H9 (cell line): ENCODE results near the gene RPS6KA4. TPM values are rescaled to one million over a fixed set of nuclear protein-coding genes. Genes with fewer than 3 reads are reported as not detected.

Experiments used
- DNase-seq: peaks from one replicate; pipeline ENCODE4 v3.0.0-alpha.2; 2017
- H2AFZ ChIP-seq: one replicate; pipeline ENCODE4 v1.6.1; 2013; ENCODE audit warnings: mild to moderate bottlenecking, low read length, control low read depth, moderate library complexity
- H2AK5ac ChIP-seq: 2 replicates; pipeline ENCODE4 v1.6.1; 2013; ENCODE audit warnings: low read length, control low read depth, mixed read lengths; ENCODE audit not compliant: insufficient read length
- H2BK120ac ChIP-seq: one replicate; pipeline ENCODE4 v1.6.1; 2013; ENCODE audit warnings: low read depth, mild to moderate bottlenecking, low read length, control low read depth, inconsistent platforms; ENCODE audit not compliant: poor library complexity, severe bottlenecking
- H2BK12ac ChIP-seq: 2 replicates; pipeline ENCODE4 v1.6.1; 2013; ENCODE audit warnings: low read length, control low read depth, mixed read lengths, low read depth; ENCODE audit not compliant: insufficient read length
- H2BK15ac ChIP-seq: 2 replicates; pipeline ENCODE4 v1.6.1; 2013; ENCODE audit warnings: low read depth, low read length, control low read depth
- H2BK20ac ChIP-seq: one replicate; pipeline ENCODE4 v1.6.1; 2013; ENCODE audit warnings: low read depth, mild to moderate bottlenecking, low read length, control low read depth, inconsistent platforms; ENCODE audit not compliant: poor library complexity, severe bottlenecking
- H2BK5ac ChIP-seq: 2 replicates; pipeline ENCODE4 v1.6.1; 2013; ENCODE audit warnings: low read length, control low read depth, mixed read lengths; ENCODE audit not compliant: insufficient read length
- H3K14ac ChIP-seq: 2 replicates; pipeline ENCODE4 v1.6.1; 2013; ENCODE audit warnings: low read length, control low read depth; ENCODE audit not compliant: insufficient read depth
- H3K18ac ChIP-seq: 2 replicates; pipeline ENCODE4 v1.6.1; 2013; ENCODE audit warnings: low read depth, mild to moderate bottlenecking, mixed read lengths, low read length, control low read depth; ENCODE audit not compliant: insufficient read length
- H3K23ac ChIP-seq: 2 replicates; pipeline ENCODE4 v1.6.1; 2013; ENCODE audit warnings: low read length, control low read depth, mixed read lengths, low read depth; ENCODE audit not compliant: insufficient read length
- H3K23me2 ChIP-seq: 2 replicates; pipeline ENCODE4 v1.6.1; 2013; ENCODE audit warnings: low read depth, mild to moderate bottlenecking, mixed read lengths, low read length, control low read depth; ENCODE audit not compliant: insufficient read length, poor library complexity, severe bottlenecking
- H3K27ac ChIP-seq: 2 replicates; pipeline ENCODE4 v1.5.1; 2013; ENCODE audit warnings: low read length, control low read depth, mixed read lengths, low read depth; ENCODE audit not compliant: insufficient read length
- H3K27me3 ChIP-seq: 2 replicates; pipeline ENCODE4 v1.6.1; 2013; ENCODE audit warnings: low read length, control low read depth, inconsistent platforms; ENCODE audit not compliant: insufficient read depth
- H3K4ac ChIP-seq: 2 replicates; pipeline ENCODE4 v1.6.1; 2013; ENCODE audit warnings: low read depth, mild to moderate bottlenecking, control low read depth, inconsistent platforms, low read length, moderate library complexity
- H3K4me1 ChIP-seq: 2 replicates; pipeline ENCODE4 v1.6.1; 2013; ENCODE audit warnings: low read length, control low read depth, inconsistent platforms; ENCODE audit not compliant: insufficient read depth
- H3K4me2 ChIP-seq: 2 replicates; pipeline ENCODE4 v1.6.1; 2013; ENCODE audit warnings: low read length, control low read depth, mixed read lengths; ENCODE audit not compliant: insufficient read length, insufficient read depth
- H3K56ac ChIP-seq: 2 replicates; pipeline ENCODE4 v1.6.1; 2013; ENCODE audit warnings: low read depth, mild to moderate bottlenecking, mixed read lengths, low read length, control low read depth; ENCODE audit not compliant: insufficient read length
- H3K79me1 ChIP-seq: 2 replicates; pipeline ENCODE4 v1.6.1; 2013; ENCODE audit warnings: low read depth, mild to moderate bottlenecking, moderate library complexity, low read length, control low read depth, inconsistent platforms; ENCODE audit not compliant: insufficient read depth, poor library complexity, severe bottlenecking
- H3K79me2 ChIP-seq: 2 replicates; pipeline ENCODE4 v1.6.1; 2013; ENCODE audit warnings: low read length, control low read depth, inconsistent platforms; ENCODE audit not compliant: insufficient read depth
- H3K9ac ChIP-seq: 2 replicates; pipeline ENCODE4 v1.6.1; 2013; ENCODE audit warnings: low read length, control low read depth, mixed read lengths; ENCODE audit not compliant: insufficient read length; ENCODE audit errors: extremely low read depth
- H3K9me3 ChIP-seq: one replicate; pipeline ENCODE4 v1.6.1; 2013; ENCODE audit warnings: low read depth, low read length, inconsistent platforms; ENCODE audit not compliant: control insufficient read depth
- H3T11ph ChIP-seq: one replicate; pipeline ENCODE4 v1.6.1; 2013; ENCODE audit warnings: mild to moderate bottlenecking, low read length, control low read depth, inconsistent platforms
- H4K20me1 ChIP-seq: one replicate; pipeline ENCODE4 v1.6.1; 2013; ENCODE audit not compliant: control insufficient read depth, insufficient read length, insufficient read depth
- H4K5ac ChIP-seq: 2 replicates; pipeline ENCODE4 v1.6.1; 2013; ENCODE audit warnings: low read depth, mild to moderate bottlenecking, mixed read lengths, low read length, control low read depth; ENCODE audit not compliant: insufficient read length
- H4K8ac ChIP-seq: replicated peaks from 2 replicates; pipeline ENCODE4 v1.6.1; 2013; ENCODE audit warnings: low read length, control low read depth, mixed read lengths, low read depth; ENCODE audit not compliant: insufficient read length
- H4K91ac ChIP-seq: 2 replicates; pipeline ENCODE4 v1.6.1; 2013; ENCODE audit warnings: low read depth, mild to moderate bottlenecking, moderate library complexity, mixed read lengths, low read length, control low read depth; ENCODE audit not compliant: insufficient read length
- H3K27ac Mint-ChIP-seq, 3 experiments: 2 replicates in 2 of 3; 3 replicates in 1 of 3; pipeline ENCODE4 v1.8.0; 2020 to 2021; ENCODE audit warnings: mixed read lengths in 3 of 3, mild to moderate bottlenecking in 1 of 3, moderate library complexity in 1 of 3
- H3K27me3 Mint-ChIP-seq: 2 replicates; pipeline ENCODE4 v1.8.0; 2021; ENCODE audit warnings: low read depth, mild to moderate bottlenecking, moderate library complexity, mixed read lengths
- H3K36me3 Mint-ChIP-seq, 3 experiments: 2 replicates in 2 of 3; 3 replicates in 1 of 3; pipeline ENCODE4 v1.8.0; 2020 to 2021; ENCODE audit warnings: low read depth in 3 of 3, mixed read lengths in 3 of 3; ENCODE audit not compliant: insufficient read depth in 1 of 3
- H3K4me1 Mint-ChIP-seq, 2 experiments: 2 replicates each; pipeline ENCODE4 v1.8.0; 2020; ENCODE audit warnings: mixed read lengths in 2 of 2
- H3K4me3 Mint-ChIP-seq, 2 experiments: 2 replicates in 1 of 2; 3 replicates in 1 of 2; pipeline ENCODE4 v1.8.0; 2020 to 2021; ENCODE audit warnings: mild to moderate bottlenecking in 2 of 2, mixed read lengths in 2 of 2, moderate library complexity in 1 of 2
- H3K9me3 Mint-ChIP-seq, 2 experiments: 2 replicates in 1 of 2; 3 replicates in 1 of 2; pipeline ENCODE4 v1.8.0; 2020; ENCODE audit warnings: mild to moderate bottlenecking in 2 of 2, mixed read lengths in 2 of 2, moderate library complexity in 1 of 2
- CTCF ChIP-seq: fragments of 200-600 bp; sonication (generic); conservative IDR thresholded peaks from 3 replicates; pipeline ENCODE4 v1.8.0; 2021; ENCODE audit warnings: antibody characterized with exemption, mild to moderate bottlenecking
- WGBS: extraction: QIAGEN DNeasy Blood & Tissue Kit; methylation state at CpG from one replicate; pipeline ENCODE4 v1.1.7; 2013; ENCODE audit warnings: missing lambda C conversion rate, low lambda C conversion rate, mixed read lengths; ENCODE audit not compliant: insufficient read length; ENCODE audit errors: extremely low coverage; 5-methylcytosine and 5-hydroxymethylcytosine counted together
- total RNA-seq: library from RNA; stranded (reverse); gene quantifications from 2 replicates; pipeline ENCODE4 v1.2.1, GENCODE V29; 2021

The RPS6KA4 gene
- total RNA-seq, 1 experiment from 2014 or later = 10.8 TPM

- Histone ChIP-seq H3K18ac (peak overlapping the region; percentile 4), H2AK5ac (no peak overlapping the region), H4K8ac (no peak overlapping the region), H3K9me3 (no peaks in the 10 kb centered on the region), H3K27ac (no peak overlapping the region), H3K4ac (no peak overlapping the region), H2BK120ac (no peak overlapping the region), H3K4me1 (peaks cover 3% of the 10 kb centered on the region; the same call in 1 of the 2 replicates), H3K56ac (no peak overlapping the region), H4K91ac (no peak overlapping the region), H2BK12ac (no peak overlapping the region), H3K79me1 (no peaks in the 10 kb centered on the region), H3K23ac (no peak overlapping the region), H2BK20ac (no peak overlapping the region), H3K4me2 (peak overlapping the region; percentile 2), H3K14ac (peak overlapping the region; percentile 16; the same call in 1 of the 2 replicates), H4K20me1 (peaks cover 3% of the 10 kb centered on the region), H2BK15ac (no peak overlapping the region), H3K27me3 (no peaks in the 10 kb centered on the region), H3K9ac (no peak overlapping the region), H3K79me2 (no peaks in the 10 kb centered on the region), H3K23me2 (no peaks in the 10 kb centered on the region), H3T11ph (no peak overlapping the region), H2AFZ (no peak overlapping the region), H4K5ac (no peak overlapping the region), H2BK5ac (no peak overlapping the region)
- peak overlapping the region in 1 of 2 experiments; percentile 55; a peak in 3 of 5 replicates for H3K4me3 Mint-ChIP-seq
- peak overlapping the region; percentile 20 to 89 (median 50); a peak in 5 of 7 replicates for H3K27ac Mint-ChIP-seq
- no CpG with 5 or more reads among the region's 13 CpGs for WGBS
- H3K9me3 Mint-ChIP-seq = peaks cover 0 to 1% of the 10 kb centered on the region in 2 experiments; a peak in 1 of 5 replicates
- TF ChIP-seq CTCF = no peak
- H3K4me1 Mint-ChIP-seq = peaks cover 20 to 27% of the 10 kb centered on the region in 2 experiments
- H3K27me3 Mint-ChIP-seq = peaks cover 16% of the 10 kb centered on the region
- H3K36me3 Mint-ChIP-seq = no peaks in the 10 kb centered on the region; a peak in 1 of 7 replicates
- DNase-seq = no peak
Measured at GRCh38 chr11:64395545-64396078, 36.6 kb downstream of the RPS6KA4 start.
